ENCODE results near the gene SLC8A2.

The SLC8A2 gene

GRCh38 chr19:47380559-47380958 is 91.1 kb downstream of the SLC8A2 start:
- H3K36me3 ChIP-seq (ENCODE audit: control insufficient read depth, insufficient read depth, low read length), result peaks cover 27% of the 10 kb centered on the region

GRCh38 chr19:47379381-47379938 is 92.2 kb downstream of the SLC8A2 start:
- no peak overlapping the region for H3K9ac ChIP-seq (ENCODE audit: low read length)
- H3K27ac ChIP-seq (ENCODE audit: low read depth, low read length), result no peak overlapping the region
- no peaks in the 10 kb centered on the region for H3K27me3 ChIP-seq (ENCODE audit: control insufficient read depth, insufficient read depth, low read length)
- H3K36me3 ChIP-seq (ENCODE audit: control insufficient read depth, insufficient read depth, low read length), result peaks cover 36% of the 10 kb centered on the region
- H3K4me3 ChIP-seq (ENCODE audit: low read length), result no peak overlapping the region
- no peaks in the 10 kb centered on the region for H3K4me1 ChIP-seq (ENCODE audit: control insufficient read depth, insufficient read depth, low read length)

More at GRCh38 chr19:47380559-47380958, 91.1 kb downstream of the SLC8A2 start:
- no peaks in the 10 kb centered on the region for H3K27me3 ChIP-seq (ENCODE audit: control insufficient read depth, insufficient read depth, low read length)
- H3K27ac ChIP-seq (ENCODE audit: low read depth, low read length), result no peak overlapping the region
- no peak overlapping the region for H3K9ac ChIP-seq (ENCODE audit: low read length)
- H3K4me3 ChIP-seq (ENCODE audit: low read length), result no peak overlapping the region
- H3K4me1 ChIP-seq (ENCODE audit: control insufficient read depth, insufficient read depth, low read length), result no peaks in the 10 kb centered on the region

GRCh38 chr19:47378246-47378645 is 93.4 kb downstream of the SLC8A2 start:
- Histone ChIP-seq H3K4me3 (ENCODE audit: low read length) (no peak overlapping the region), H3K4me1 (ENCODE audit: control insufficient read depth, insufficient read depth, low read length) (no peaks in the 10 kb centered on the region), H3K36me3 (ENCODE audit: control insufficient read depth, insufficient read depth, low read length) (peaks cover 41% of the 10 kb centered on the region), H3K27ac (ENCODE audit: low read depth, low read length) (no peak overlapping the region), H3K9ac (ENCODE audit: low read length) (no peak overlapping the region), H3K27me3 (ENCODE audit: control insufficient read depth, insufficient read depth, low read length) (no peaks in the 10 kb centered on the region)
